GM19438 (cell line): ENCODE data around the gene CACTIN.
"Not testable (repeated sequence)": the region's sequence is repeated elsewhere in the genome, so short reads cannot be mapped to it uniquely, and the experiment has no call there.

Experiments
- ATAC-seq: cut with Tn5 transposase; IDR thresholded peaks from one replicate; pipeline ENCODE4 v1.9.1; 2021; ENCODE audit warnings: low read depth; ENCODE audit not compliant: unreplicated experiment

Gene CACTIN

DNA sequence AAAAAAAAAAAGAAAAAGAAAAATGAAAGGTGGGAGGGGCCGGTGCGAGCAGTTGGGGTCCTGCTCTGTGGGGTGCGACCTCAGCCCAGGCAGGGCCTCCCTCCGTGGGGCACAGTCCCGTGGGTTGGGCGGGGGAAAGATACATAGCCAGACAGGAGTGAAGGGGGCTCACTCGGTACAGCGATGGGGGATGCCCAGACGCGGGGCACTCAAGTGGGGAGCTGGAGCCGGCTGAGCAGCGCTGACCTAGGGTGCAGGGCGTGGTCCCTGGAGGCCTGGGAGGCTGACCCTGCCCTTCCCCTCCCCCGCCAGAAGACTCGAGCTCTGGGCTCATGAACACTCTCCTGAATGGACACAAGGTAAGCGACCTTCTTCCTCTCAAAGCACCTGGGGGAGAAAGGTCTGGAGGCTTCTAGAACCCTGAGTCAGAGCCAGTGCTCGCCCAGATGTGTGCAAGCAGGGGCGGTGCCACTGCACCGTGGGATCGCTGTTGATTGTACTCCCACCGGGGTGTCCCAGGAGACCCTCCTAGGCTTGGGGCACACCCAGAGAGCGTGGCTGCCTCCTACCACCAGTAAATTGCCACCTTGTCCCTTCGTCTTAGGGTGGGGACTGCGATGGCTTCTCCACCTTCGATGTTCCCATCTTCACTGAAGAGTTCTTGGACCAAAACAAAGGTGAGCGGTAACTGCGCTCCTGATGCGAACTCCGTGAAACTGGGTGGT, 50.5 kb downstream of the CACTIN start:
- no peak for ATAC-seq

GRCh38 chr19:3575260-3575741, 51.3 kb downstream of the CACTIN start:
- ATAC-seq: no peak

DNA sequence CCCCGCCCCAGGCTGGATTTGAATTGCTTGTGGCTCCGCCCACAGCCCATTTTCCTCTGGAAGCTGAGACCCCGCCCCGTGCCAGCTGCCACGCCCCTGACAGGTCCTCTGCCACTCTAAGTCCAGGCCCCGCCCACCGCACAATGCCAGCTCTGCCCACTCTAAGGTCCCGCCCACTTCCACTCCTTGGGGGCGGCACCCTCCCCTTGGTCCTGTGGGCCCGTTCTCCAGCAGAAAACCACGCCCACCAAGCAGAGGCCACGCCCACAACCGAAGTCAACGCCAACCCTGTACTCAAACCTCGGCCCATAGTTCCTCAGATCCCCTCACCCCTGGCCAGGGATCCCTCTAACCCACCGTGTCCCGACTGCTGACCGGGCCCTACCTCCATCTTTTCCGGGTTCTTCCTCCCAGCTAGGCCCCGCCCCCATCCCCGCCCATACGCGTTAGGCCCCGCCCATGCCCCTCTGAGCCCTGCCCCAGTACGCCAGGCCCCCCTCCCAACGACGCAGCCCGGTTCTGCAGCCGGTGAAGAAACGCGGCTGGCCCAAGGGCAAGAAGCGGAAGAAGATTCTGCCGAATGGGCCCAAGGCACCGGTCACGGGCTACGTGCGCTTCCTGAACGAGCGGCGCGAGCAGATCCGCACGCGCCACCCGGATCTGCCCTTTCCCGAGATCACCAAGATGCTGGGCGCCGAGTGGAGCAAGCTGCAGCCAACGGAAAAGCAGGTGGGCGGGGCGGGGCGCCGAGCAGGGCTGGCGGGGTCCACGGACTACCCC, 52.5 kb downstream of the CACTIN start:
- no peak for ATAC-seq

GRCh38 chr19:3573162-3573857, 53.3 kb downstream of the CACTIN start:
- peak; percentile 3 for ATAC-seq

DNA sequence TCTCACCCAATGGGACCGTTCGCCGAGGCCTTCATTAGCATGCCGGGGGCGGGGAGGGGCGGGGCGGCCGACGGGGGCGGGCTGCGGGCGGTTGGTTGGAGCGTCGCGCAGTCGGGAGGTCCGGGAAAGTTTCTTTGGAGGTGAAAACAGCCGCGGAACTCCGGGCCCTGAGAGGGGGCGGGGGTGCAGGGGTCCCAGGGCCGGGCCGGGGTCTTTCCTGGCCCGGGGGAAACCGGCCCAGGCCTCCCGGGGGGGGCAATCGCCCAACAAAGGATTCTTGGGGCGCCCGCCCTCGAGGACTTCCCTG, 53.8 kb downstream of the CACTIN start, which contains the start of gene HMG20B:
Gene HMG20B (plus strand): TSS at position 90 of the 307 bp plus-strand sequence. CDS start 366 bp downstream, outside the sequence.
- ATAC-seq: no peak

GRCh38 chr19:3572132-3572854, 54.3 kb downstream of the CACTIN start:
- ATAC-seq: peak; percentile 81

GRCh38 chr19:3570606-3571011, 56.0 kb downstream of the CACTIN start:
- no peak for ATAC-seq

DNA sequence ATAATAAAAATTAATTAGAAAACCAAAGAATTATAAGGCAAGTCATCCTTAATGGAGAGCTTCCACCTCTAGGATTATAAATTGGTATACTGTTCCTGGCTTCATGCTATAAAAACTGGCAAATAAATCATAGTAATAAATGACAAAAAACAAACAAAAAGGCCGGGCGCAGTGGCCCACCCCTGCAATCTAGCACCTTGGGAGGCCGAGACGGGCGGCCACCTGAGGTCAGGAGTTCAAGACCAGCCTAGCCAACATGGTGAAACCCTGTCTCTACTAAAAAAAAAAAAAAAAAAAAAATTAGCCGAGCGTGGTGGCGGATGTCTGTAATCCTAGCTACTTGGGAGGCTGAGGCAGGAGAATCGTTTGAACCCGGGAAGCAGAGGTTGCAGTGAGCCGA, 56.5 kb downstream of the CACTIN start:
- not testable (repeated sequence) for ATAC-seq

- ATAC-seq: no peak
Measured at GRCh38 chr19:3565139-3565538, 61.5 kb downstream of the CACTIN start.

DNA sequence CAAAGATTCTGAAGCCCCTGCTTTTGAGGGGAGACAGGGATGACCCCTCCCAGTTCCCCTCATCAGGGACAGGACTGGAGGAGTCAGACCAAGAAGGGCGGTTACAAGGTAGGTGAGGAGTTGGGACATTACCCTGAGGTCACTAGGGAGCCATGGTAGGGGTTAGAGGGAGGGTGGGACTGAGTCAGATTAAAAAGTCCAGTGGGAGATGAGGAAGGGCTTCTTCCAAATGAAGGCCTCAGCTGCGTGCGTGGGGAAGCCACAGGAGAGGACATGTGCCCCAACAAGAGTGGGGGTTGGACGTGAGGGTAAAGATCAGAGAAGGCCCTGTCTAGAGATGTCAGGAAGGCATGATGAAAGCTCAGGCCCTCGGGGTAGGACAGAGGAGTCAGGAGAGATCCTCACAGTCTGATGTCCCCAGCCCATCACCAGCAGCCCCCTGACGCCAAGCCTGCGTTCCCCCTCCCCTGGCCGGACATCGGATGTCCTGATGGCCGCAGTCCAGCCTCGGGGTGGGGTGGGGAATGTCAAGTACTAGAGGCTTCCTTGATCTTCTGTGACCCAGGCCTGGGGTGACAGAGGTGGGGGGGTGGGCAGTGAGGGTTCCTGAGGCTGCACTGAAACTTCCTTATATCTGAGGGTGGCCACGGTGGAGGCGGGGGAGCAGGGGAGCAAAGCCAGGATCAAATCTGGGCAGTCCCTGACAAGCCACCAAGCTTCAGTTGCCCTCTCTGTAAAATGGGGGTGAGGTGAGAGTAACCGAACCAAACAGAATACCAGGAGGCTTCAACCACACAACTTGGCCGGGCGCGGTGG, 62.7 kb downstream of the CACTIN start:
- no peak for ATAC-seq
